ENCODE results near the gene EHD1. TPM values are rescaled to one million over a fixed set of nuclear protein-coding genes. Genes with fewer than 3 reads are reported as not detected.
A peak's percentile ranks its signal among the peaks of the same experiment; 100 is the strongest.

Gene EHD1
- total RNA-seq, 2 experiments from 2014 or later = 101 to 153 TPM

- H3K9me2 ChIP-seq (ENCODE audit: insufficient read depth, low read length) = no peaks in the 10 kb centered on the region
- H4K20me1 ChIP-seq (ENCODE audit: insufficient read depth, low read length) = no peaks in the 10 kb centered on the region
- CTCF ChIA-PET (ENCODE audit: unreplicated experiment) = interaction anchor here (0.6 to 1.6 kb wide), 5 partner anchors 14 to 35 kb away, joined by 3 to 6 read pairs (median 3); no protein-coding TSS in a partner anchor
- H3K4me1 ChIP-seq (ENCODE audit: insufficient read depth, low read length, poor library complexity, severe bottlenecking) = peaks cover 92% of the 10 kb centered on the region
- H3K79me2 ChIP-seq (ENCODE audit: insufficient read depth, low read depth, low read length) = peaks cover 7% of the 10 kb centered on the region; the same call in 1 of the 2 replicates
- peak overlapping the region; percentile 72 for H3K4me2 ChIP-seq (ENCODE audit: low read length)
- no peaks in the 10 kb centered on the region for H3K9me3 ChIP-seq (ENCODE audit: low read length)
- peaks cover 50% of the 10 kb centered on the region for H3K36me3 ChIP-seq (ENCODE audit: insufficient read depth, low read length)
- intact Hi-C loops (cut with micrococcal nuclease; ENCODE audit: unreplicated experiment) = loop anchor here (5.0 to 10.0 kb wide), 2 partner anchors 279 to 722 kb away; partner anchors contain the start of genes EHBP1L1, FAM89B, SYVN1 and ZNRD2
- POLR2A ChIA-PET = interaction anchor here (0.7 to 7.7 kb wide), 3 partner anchors 11 to 28 kb away, joined by 3 to 178 read pairs (median 90); partner anchors contain the start of gene EHD1
- H3K4me3 ChIP-seq (ENCODE audit: low read depth, low read length, poor library complexity, severe bottlenecking) = peak overlapping the region; percentile 44
- no peak for TF ChIP-seq EZH2phosphoT487 (IDR thresholded peaks at IDR 0.05; ENCODE audit: borderline replicate concordance, low read depth, low read length)
- BruUV-seq (replicated peaks) = TSS peak; percentile 71
- no peak for DNase-seq (ENCODE audit: low spot score)
- peak overlapping the region; percentile 92 for H3K27ac ChIP-seq (ENCODE audit: low read depth, low read length, poor library complexity, severe bottlenecking)
- no peak overlapping the region for H2AFZ ChIP-seq (ENCODE audit: low read length)
These were observed 25.5 kb downstream of the EHD1 start for GRCh38 chr11:64852804-64853509.

- TF ChIP-seq EZH2phosphoT487 (IDR thresholded peaks at IDR 0.05; ENCODE audit: borderline replicate concordance, low read depth, low read length) (no peak), CTCF (conservative IDR thresholded peaks at IDR 0.05; ENCODE audit: low read length) (no peak)
- H3K4me1 ChIP-seq (ENCODE audit: insufficient read depth, low read length, poor library complexity, severe bottlenecking) = peaks cover 93% of the 10 kb centered on the region
- no peak overlapping the region for H2AFZ ChIP-seq (ENCODE audit: low read length)
- no peaks in the 10 kb centered on the region for H3K9me3 ChIP-seq (ENCODE audit: low read length)
- POLR2A ChIA-PET = interaction anchor here (7.5 to 7.7 kb wide), 2 partner anchors 12 to 23 kb away, joined by 90 to 178 read pairs; partner anchors contain the start of gene EHD1
- no peaks in the 10 kb centered on the region for H4K20me1 ChIP-seq (ENCODE audit: insufficient read depth, low read length)
- DNase-seq (ENCODE audit: low spot score) = peak; percentile 57
- CTCF ChIA-PET (ENCODE audit: unreplicated experiment) = interaction anchor here (1.0 to 4.1 kb wide), 3 partner anchors 7 to 260 kb away, joined by 3 to 24 read pairs (median 4); partner anchors contain the start of gene TM7SF2
- intact Hi-C loops (cut with micrococcal nuclease; ENCODE audit: unreplicated experiment) = loop anchor here (1.0 to 10.0 kb wide), 6 partner anchors 7 to 723 kb away; partner anchors contain the start of genes EHBP1L1, FAM89B, SYVN1 and ZNRD2
- H3K27ac ChIP-seq (ENCODE audit: low read depth, low read length, poor library complexity, severe bottlenecking) = peak overlapping the region; percentile 92
- peak overlapping the region; percentile 44 for H3K4me3 ChIP-seq (ENCODE audit: low read depth, low read length, poor library complexity, severe bottlenecking)
- H3K36me3 ChIP-seq (ENCODE audit: insufficient read depth, low read length) = peaks cover 43% of the 10 kb centered on the region
- peak overlapping the region; percentile 72 for H3K4me2 ChIP-seq (ENCODE audit: low read length)
- H3K79me2 ChIP-seq (ENCODE audit: insufficient read depth, low read depth, low read length) = no peaks in the 10 kb centered on the region
- no peaks in the 10 kb centered on the region for H3K9me2 ChIP-seq (ENCODE audit: insufficient read depth, low read length)
- BruUV-seq (replicated peaks) = no TSS peak
These were observed 26.5 kb downstream of the EHD1 start for GRCh38 chr11:64851831-64852351.

- Histone ChIP-seq H3K27ac (ENCODE audit: low read depth, low read length, poor library complexity, severe bottlenecking) (peak overlapping the region; percentile 92), H4K20me1 (ENCODE audit: insufficient read depth, low read length) (no peaks in the 10 kb centered on the region), H2AFZ (ENCODE audit: low read length) (no peak overlapping the region), H3K36me3 (ENCODE audit: insufficient read depth, low read length) (peaks cover 35% of the 10 kb centered on the region), H3K4me1 (ENCODE audit: insufficient read depth, low read length, poor library complexity, severe bottlenecking) (peaks cover 87% of the 10 kb centered on the region), H3K4me3 (ENCODE audit: low read depth, low read length, poor library complexity, severe bottlenecking) (peak overlapping the region; percentile 44), H3K4me2 (ENCODE audit: low read length) (peak overlapping the region; percentile 72), H3K9me3 (ENCODE audit: low read length) (no peaks in the 10 kb centered on the region), H3K79me2 (ENCODE audit: insufficient read depth, low read depth, low read length) (no peaks in the 10 kb centered on the region), H3K9me2 (ENCODE audit: insufficient read depth, low read length) (no peaks in the 10 kb centered on the region)
- peak; percentile 94 for DNase-seq (ENCODE audit: low spot score)
- CTCF ChIA-PET (ENCODE audit: unreplicated experiment) = interaction anchor here (0.9 to 4.1 kb wide), 5 partner anchors 8 to 261 kb away, joined by 3 to 24 read pairs (median 4); partner anchors contain the start of gene TM7SF2
- POLR2A ChIA-PET = interaction anchor here (1.3 to 7.7 kb wide), 4 partner anchors 13 to 147 kb away, joined by 3 to 178 read pairs (median 48); partner anchors contain the start of genes BATF2 and EHD1
- TF ChIP-seq EZH2phosphoT487 (IDR thresholded peaks at IDR 0.05; ENCODE audit: borderline replicate concordance, low read depth, low read length) (no peak), CTCF (conservative IDR thresholded peaks at IDR 0.05; ENCODE audit: low read length) (peak; percentile 64)
- intact Hi-C loops (cut with micrococcal nuclease; ENCODE audit: unreplicated experiment) = loop anchor here (1.0 to 10.0 kb wide), 6 partner anchors 8 to 724 kb away; partner anchors contain the start of genes EHBP1L1, FAM89B, SYVN1 and ZNRD2
- no TSS peak for BruUV-seq (replicated peaks)
These were observed 27.3 kb downstream of the EHD1 start for GRCh38 chr11:64850979-64851567.

Data from OCI-LY7 (cell line).